IPS-18c (cell line): ENCODE data around the gene MAP2K5.
A peak's percentile ranks its signal among the peaks of the same experiment; 100 is the strongest.

Experiments
- H3K4me3 ChIP-seq: 2 replicates; pipeline ENCODE4 v1.7.0; 2013; ENCODE audit warnings: low read depth, mild to moderate bottlenecking, low read length, moderate library complexity; ENCODE audit not compliant: insufficient read depth
- H3K9me3 ChIP-seq: one replicate; pipeline ENCODE4 v1.6.1; 2013; ENCODE audit warnings: mild to moderate bottlenecking, low read length, moderate library complexity; ENCODE audit not compliant: control insufficient read depth, insufficient read depth

Gene MAP2K5

DNA sequence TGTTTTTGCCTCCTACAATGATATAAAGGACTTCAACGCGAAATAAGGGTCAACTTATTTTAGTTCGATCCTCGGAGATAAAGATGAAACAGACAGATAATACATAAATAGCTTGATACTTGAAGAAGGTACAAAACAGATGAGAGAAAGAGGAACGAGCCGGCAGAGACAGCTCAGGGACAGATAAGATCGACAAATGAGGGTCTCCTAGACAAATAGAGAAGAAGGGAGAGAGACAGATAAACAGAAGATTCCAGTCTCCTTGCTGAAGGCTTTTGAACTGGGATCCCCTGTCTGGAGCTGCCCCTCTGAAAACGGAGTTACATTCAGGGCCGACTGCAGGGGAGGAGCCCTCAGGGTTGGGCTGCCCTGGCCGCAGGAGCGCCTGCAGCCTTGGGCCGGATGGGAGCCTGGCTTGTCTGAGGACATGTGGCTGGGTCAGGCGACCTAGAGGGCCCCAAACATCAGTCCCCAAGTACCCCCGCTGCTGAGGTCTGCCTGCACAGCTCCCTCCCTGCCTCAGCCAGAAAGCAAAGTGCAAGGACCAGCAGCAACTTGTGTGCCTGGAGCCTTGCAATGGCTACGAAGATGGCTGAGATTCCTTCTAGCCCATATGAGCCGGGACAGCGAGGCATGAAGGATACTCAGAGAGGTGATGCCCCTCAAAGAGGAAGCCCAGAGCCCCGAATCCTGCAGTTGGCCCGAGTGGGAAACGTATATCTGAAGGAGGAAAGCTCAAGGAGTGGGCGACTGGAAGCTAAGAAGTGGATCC, 281.9 kb downstream of the MAP2K5 start:
- no peak overlapping the region for H3K4me3 ChIP-seq

DNA sequence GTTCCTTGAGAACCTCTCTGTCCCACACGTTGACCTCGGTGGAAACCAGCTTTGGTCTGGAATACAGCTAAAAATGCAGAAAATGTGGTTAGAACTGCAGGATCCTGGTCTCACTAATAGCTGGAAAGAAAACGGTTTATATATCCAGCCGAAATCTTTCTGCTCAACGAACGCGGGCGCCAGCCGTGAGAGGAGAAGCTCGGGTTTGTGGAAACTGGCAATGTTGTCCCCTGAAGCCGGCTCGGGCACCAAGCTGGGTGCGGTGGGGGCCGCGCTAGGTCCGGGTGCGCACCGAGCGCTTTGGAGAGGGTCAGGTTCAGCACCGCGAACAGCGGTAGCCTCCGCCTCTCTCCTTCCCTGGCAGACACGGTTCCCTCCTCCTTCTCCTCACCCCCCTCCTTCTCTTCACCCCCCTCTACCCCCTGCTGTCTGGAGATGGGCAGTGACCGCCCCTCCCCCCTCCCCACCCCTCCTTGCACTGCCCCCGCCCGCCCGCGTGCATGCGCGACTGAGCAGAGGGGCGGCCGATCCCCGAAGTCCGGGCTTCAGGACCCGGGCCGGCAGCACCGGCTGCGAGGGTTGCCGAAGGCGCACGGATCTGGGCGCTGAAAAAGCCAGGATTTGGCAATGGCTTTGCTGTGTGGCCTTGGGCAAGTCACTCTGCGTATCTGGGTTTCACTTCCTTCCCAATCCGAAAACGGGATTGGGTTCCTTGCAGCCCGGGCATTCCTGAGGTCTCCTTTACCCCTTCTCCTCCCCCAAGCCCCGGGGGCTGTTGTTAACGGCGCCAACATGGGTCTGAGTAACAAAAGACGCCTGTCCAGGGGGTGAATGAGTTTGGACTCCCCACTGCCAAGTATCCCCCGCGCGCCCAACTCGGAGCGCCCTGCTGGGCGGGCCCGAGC, 282.7 kb downstream of the MAP2K5 start, which contains the start of gene SKOR1:
Gene SKOR1, plus strand, starts transcription at position 534 of the 905 bp plus-strand sequence. Its CDS starts 94 bp downstream, at position 628.
- Histone ChIP-seq H3K9me3 (peaks cover 7% of the 10 kb centered on the region), H3K4me3 (peak within 1 kb of the TSS; percentile 24; the same call in 1 of the 2 replicates)

More for the DNA sequence above, 281.9 kb downstream of the MAP2K5 start:
- peaks cover 7% of the 10 kb centered on the region for H3K9me3 ChIP-seq

GRCh38 chr15:67825881-67826716, 283.6 kb downstream of the MAP2K5 start:
- Histone ChIP-seq H3K4me3 (peak overlapping the region; percentile 24; the same call in 1 of the 2 replicates), H3K9me3 (peaks cover 7% of the 10 kb centered on the region)

DNA sequence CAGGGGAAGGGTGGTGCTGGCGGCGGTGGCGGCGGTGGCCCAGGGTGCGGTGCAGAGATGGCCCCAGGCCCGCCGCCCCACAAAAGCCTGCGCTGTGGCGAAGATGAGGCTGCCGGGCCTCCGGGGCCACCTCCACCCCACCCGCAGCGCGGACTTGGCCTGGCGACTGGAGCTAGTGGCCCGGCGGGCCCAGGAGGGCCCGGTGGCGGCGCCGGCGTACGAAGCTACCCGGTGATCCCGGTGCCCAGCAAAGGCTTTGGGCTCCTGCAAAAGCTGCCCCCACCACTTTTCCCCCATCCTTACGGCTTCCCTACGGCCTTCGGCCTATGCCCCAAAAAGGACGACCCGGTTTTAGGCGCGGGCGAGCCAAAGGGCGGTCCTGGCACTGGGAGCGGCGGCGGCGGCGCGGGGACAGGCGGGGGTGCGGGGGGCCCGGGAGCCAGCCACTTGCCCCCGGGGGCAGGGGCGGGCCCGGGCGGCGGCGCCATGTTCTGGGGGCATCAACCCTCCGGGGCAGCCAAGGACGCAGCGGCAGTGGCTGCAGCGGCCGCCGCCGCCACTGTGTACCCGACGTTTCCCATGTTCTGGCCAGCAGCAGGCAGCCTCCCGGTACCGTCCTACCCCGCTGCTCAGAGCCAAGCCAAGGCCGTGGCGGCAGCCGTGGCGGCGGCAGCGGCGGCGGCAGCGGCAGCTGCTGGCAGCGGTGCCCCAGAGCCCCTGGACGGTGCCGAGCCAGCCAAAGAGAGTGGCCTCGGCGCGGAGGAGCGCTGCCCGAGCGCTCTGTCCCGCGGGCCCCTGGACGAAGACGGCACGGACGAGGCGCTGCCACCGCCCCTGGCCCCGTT, 284.4 kb downstream of the MAP2K5 start:
- Histone ChIP-seq H3K4me3 (no peak overlapping the region), H3K9me3 (peaks cover 4% of the 10 kb centered on the region)

DNA sequence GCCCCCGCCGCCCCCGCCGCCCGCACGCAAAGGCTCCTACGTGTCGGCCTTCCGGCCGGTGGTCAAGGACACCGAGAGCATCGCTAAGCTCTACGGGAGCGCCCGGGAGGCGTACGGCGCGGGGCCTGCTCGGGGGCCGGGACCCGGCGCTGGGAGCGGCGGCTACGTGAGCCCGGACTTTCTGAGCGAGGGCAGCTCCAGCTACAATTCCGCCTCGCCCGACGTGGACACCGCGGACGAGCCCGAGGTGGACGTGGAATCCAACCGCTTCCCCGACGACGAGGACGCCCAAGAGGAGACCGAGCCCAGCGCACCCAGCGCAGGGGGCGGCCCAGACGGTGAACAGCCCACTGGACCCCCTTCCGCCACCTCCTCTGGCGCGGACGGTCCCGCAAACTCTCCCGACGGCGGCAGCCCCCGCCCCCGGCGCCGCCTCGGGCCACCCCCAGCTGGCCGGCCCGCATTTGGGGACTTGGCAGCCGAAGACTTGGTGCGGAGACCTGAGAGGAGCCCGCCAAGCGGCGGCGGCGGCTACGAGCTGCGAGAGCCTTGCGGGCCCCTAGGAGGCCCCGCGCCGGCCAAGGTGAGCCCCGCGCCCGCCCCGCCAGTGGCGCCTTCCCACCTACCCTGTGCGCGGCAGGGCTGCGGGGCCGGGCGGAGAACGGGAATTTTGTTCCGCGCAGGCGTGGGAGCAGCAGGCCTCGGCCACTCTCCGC, 285.2 kb downstream of the MAP2K5 start:
- peaks cover 4% of the 10 kb centered on the region for H3K9me3 ChIP-seq
- H3K4me3 ChIP-seq = peak overlapping the region; percentile 20; the same call in 1 of the 2 replicates

DNA sequence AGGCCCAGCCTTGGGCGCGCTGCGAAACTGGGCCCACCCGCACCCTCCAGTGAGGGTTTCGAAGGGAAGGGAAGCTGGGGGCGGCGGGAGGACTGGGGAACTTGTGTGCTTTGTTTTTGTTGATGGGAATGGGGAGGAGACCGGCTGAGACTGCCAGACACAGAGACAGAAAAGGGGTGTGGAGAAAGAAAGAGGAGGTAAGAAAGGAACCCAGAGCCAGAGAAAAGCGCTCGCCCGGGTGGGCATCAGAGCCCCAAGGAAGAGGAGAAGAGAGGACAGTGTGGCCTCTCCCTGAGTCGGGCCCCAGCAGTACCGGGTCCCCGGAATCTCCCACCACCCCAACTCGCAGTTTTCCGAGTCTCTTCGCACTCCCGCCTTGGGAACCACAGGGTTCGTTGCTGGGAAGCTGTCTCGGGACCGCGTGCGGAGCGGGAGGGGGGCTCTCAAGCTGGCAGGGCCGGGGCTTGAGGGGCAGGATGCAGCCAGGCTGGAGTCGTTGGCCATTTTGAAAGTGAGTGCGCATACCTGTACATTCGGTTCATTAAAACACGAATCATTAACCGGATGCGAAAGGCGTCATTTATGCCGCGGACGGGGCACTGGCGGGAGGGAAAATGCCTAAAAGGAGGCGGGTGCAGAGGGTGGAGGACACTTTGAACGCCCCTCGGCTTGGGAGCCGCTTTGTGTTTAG, 285.9 kb downstream of the MAP2K5 start:
- peak overlapping the region; percentile 36 for H3K4me3 ChIP-seq
- peaks cover 4% of the 10 kb centered on the region for H3K9me3 ChIP-seq

DNA sequence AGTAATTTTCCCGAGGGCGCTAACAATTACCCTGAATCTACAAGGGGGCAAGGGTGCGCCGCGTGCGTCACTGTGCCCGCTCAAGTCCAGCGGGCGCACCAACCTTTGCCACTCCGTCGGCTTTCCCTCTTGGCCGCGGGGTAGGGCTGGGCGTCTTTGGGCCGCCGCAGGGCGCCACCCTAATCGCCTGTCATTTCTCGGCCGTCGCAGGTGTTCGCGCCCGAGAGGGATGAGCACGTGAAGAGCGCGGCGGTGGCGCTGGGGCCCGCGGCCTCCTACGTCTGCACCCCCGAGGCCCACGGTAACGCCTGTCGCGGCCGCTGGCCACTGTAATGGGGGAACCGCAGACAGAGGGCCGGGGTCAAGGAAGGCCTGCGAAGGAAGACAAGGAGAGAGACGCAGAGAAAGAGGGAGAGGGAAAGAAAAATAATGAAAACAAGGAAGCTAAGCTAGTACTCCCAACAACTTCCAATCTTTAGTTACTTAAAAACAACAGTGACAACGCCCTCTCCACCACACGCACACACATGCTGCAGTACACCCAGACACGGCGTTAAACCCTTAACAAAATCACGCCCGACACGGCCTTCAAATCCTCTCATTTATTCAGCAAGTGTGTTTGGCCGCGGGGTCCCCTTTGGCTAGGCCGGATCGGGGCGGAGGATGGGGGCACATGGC, 286.6 kb downstream of the MAP2K5 start:
- Histone ChIP-seq H3K4me3 (no peak overlapping the region; the same call in 1 of the 2 replicates), H3K9me3 (peaks cover 4% of the 10 kb centered on the region)

DNA sequence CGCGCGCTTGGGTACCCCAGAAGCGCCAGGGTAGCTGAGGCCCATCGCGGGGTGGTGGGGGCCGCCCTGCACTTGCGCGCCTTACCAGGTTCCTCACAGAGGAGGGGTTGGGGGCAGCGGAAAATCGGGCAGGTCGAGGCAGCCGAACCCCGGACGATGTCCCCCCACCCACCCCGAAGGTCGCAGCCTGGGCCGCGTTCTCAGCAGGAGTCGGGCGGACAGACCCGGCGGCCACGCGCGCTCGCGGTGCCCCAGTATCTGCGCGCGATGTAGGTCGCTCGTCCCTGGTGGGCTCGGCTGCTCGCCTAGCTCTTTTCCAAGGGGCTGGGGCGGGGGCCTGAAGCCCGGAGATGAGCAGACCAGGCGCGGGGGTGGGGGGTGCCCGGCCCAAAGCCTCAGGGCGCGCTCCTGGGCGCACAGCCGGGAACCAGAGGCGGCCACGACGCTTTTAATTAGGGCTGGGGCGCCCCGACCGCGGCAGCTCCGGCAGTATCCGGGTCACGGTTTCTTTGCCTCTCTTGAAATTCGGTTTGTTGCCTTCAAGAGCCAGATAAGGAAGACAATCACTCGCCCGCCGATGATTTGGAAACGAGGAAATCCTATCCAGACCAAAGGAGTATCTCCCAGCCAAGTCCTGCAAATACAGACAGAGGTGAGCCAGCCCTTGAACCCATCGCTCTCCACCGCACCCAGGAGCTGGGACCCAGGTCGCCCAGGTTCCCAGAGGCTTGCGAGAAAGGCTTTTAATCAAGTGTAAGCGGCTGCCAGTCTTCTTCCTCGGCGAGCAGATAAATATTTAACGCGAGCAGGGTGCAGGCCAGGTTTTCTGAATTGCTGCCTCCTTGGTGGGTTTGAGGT, 287.4 kb downstream of the MAP2K5 start:
- peak overlapping the region; percentile 20; the same call in 1 of the 2 replicates for H3K4me3 ChIP-seq
- H3K9me3 ChIP-seq = peaks cover 4% of the 10 kb centered on the region

- Histone ChIP-seq H3K4me3 (no peak overlapping the region), H3K9me3 (peaks cover 6% of the 10 kb centered on the region)
Observed at GRCh38 chr15:67831363-67831762, 288.9 kb downstream of the MAP2K5 start.

- peaks cover 4% of the 10 kb centered on the region for H3K9me3 ChIP-seq
- no peak overlapping the region for H3K4me3 ChIP-seq
Observed at GRCh38 chr15:67832031-67832551, 289.6 kb downstream of the MAP2K5 start.

DNA sequence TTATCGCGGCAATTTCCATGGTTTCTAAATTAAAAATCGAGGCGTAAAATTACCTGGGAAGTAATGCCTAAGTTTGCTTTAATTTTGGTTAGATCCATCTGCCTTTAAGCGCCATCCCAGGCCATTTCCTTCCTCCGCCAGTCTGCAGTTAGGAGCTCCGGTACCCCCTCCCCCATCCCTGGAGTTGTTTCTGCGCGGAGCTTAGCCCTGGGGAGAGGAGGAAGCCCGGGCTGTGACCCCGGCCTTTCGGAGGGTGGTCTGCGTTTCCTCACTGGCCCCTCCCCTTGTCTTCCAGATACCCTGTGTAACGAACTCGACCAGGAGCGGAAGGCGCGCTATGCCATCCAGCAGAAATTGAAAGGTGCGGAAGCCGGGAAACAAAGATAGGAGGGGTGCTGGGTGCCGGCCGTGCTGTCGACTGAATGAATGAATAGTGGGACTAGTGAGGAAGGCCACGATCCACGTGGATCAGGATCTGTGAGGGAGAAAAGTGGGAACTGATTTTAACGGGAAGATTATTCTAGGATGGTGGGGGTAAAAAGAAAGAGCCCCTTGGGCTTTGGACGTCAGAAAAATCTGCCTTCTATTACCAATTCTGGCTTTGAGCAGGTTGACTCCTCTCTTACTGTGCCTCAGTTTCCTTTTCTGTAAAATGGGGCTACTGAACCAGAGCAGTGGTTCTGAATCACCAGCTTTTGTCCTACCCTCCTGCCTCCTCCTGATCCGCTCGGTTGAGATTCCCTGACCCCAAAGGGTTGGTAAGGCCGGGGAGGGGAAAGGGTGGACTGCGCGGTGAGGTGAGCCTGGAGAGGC, 290.6 kb downstream of the MAP2K5 start:
- Histone ChIP-seq H3K4me3 (peak overlapping the region; percentile 41), H3K9me3 (peaks cover 4% of the 10 kb centered on the region)

- Histone ChIP-seq H3K4me3 (peak overlapping the region; percentile 41; the same call in 1 of the 2 replicates), H3K9me3 (peaks cover 2% of the 10 kb centered on the region)
Observed at GRCh38 chr15:67833710-67834511, 291.4 kb downstream of the MAP2K5 start.
